GM18499 (cell line): Measurements from ENCODE around the gene MUS81.

ENCODE experiments used
- ATAC-seq: cut with Tn5 transposase; IDR thresholded peaks from one replicate; pipeline ENCODE4 v1.9.1; 2021; ENCODE audit warnings: moderate number of reproducible peaks; ENCODE audit not compliant: insufficient read depth, unreplicated experiment

Gene MUS81

GRCh38 chr11:65859095-65859811 is 980 bp upstream of the MUS81 start:
- ATAC-seq: peak; percentile 36

GRCh38 chr11:65859812-65860277 is 388 bp upstream of the MUS81 start:
- no peak for ATAC-seq

GRCh38 chr11:65861165-65861505 is 902 bp downstream of the MUS81 start:
- no peak for ATAC-seq

DNA sequence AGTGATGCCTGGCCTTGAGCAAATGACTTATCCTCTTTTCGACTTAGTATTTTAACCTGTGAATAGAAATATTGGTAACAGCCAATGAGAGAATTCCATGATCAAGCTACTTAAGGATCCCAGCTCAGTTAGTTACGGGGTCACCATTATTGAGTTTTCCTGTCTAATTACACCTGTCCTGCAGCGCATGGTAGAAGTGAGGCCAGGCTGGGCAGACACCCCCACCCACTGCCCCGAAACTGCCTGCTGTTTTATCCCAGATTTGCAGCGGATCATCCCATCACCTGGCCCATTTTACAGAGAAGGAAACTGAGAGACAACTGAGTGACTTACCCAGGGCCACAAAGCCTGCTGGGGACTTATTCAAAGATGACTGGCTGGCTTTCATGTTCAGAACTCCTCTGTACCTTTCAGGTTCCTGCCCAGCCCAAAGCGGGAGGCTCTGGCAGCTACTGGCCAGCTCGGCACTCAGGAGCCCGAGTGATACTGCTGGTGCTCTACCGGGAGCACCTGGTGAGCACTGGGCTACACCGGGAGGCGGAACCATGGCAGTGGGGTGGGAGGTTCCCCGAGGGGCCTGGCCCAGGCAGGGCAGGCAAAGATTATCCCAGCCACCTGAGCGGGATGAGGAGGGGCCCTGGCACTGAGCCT is 1.4 kb downstream of the MUS81 start:
- no peak for ATAC-seq

DNA sequence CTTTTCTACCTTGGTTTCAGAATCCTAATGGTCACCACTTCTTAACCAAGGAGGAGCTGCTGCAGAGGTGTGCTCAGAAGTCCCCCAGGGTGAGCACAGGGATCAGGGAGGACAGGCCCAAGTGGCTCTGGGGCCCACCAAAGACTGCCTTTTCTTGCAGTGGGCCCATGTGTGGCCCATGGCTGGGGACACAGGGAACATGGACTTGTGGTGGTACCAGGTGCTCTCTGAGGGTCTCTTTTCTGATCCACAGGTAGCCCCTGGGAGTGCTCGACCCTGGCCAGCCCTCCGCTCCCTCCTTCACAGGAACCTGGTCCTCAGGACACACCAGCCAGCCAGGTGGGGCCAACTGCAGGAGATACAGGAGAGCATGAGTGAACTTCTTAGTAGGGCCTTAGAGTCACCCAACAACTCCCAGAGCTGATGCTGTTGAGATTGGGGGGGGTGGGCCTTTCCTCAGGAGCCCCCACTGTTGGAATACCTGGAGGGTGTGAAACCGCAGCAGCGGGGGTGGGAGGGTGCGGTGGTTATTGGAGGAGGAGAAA is 2.0 kb downstream of the MUS81 start:
- no peak for ATAC-seq

DNA sequence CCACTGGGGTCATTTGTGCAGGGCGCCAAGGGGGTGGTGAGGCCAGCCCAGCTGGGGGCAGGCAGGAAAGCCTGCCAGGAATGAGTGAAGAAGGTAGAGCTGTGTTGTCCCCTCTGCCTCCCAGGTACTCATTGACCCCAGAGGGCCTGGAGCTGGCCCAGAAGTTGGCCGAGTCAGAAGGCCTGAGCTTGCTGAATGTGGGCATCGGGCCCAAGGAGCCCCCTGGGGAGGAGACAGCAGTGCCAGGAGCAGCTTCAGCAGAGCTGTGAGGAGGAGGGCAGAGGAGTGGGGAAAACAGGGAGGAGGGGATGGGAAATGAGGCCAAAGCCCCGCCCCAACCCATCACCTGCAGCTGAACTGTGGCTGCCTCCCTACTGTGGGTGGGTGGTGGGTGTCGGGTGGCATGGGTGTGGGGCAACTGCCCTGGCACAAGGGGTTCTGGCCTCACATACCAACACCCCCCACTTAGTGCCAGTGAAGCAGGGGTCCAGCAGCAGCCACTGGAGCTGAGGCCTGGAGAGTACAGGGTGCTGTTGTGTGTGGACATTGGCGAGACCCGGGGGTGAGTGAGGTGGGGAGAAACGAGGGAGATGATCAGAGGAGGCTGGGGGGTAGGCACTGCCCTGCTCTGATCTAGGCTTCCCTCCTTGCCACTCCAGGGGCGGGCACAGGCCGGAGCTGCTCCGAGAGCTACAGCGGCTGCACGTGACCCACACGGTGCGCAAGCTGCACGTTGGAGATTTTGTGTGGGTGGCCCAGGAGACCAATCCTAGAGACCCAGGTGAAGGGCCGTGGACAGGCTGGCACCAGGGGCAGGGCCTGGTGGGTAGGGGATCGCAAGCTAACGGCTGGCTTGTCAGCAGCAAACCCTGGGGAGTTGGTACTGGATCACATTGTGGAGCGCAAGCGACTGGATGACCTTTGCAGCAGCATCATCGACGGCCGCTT is 3.0 kb downstream of the MUS81 start:
- ATAC-seq: no peak

GRCh38 chr11:65863889-65864705 is 3.9 kb downstream of the MUS81 start:
- ATAC-seq: no peak

GRCh38 chr11:65864706-65865471 is 4.7 kb downstream of the MUS81 start:
- no peak for ATAC-seq

- no peak for ATAC-seq
Observed at GRCh38 chr11:65865550-65866172, 5.4 kb downstream of the MUS81 start.

GRCh38 chr11:65866509-65867283 is 6.5 kb downstream of the MUS81 start:
- no peak for ATAC-seq

DNA sequence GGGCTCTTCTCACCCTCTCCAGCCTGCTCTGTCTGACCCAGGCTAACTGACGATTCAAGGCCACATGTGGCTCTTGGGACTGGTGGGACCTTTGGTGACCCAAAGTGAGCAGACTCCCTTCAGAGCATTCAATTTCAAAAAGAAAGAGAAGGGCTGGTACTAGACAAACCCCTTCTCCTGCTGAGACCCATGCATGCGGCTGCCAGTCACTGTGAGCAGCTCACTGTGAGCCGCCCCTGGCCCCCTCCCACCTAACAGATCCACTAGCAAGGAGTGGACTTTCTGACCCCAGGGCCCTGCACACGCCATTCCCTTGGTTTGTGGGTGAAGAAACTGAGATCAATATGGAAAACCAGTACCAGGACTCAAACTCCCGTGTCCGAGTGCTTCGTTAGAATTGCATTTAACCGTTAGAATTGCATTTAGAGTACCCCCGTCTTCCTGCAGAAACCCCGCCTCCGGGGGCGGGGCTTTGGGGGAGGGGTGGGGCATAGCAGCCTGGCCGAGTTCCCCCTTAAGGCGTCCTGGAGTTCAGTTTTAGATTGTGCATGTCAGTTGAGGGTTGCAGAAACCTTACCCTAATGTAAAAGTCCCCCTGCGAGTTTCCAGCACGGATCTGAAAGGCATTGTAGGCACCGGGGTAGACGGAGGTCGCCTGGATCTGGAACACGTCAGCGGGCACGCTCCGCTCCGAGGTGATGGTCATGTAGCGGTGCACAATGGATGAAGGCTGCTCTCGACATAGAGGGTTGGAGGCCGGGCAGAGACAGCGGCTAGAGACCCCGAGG is 7.2 kb downstream of the MUS81 start:
- ATAC-seq: no peak

DNA sequence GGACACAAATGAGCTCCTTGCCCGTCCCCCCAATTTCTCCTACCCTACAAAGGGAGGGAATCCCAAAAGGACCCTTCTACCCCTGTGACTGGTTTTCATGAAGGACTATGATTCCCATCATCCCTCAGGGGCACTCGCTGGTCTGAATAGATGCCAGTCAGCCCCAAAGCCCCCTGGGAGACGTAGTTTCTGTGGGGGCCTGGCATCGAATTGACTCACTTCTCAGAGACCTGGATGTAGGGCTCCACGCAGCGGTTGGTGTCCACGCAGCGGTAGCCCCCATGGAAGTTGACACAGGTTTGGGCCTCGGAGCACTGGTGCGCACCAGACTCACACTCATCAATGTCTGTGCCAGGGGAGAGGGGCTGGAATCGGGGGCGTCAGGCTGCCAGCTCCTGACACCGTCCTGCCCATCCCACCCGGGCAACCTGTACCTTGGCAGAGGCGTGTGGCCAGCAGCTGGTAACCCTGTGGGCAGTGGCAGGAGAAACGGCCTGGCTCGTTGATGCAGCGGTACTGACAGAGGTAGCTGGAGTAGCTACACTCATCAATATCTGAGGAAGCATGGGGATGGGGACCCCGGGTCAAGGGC is 7.9 kb downstream of the MUS81 start:
- ATAC-seq: no peak

DNA sequence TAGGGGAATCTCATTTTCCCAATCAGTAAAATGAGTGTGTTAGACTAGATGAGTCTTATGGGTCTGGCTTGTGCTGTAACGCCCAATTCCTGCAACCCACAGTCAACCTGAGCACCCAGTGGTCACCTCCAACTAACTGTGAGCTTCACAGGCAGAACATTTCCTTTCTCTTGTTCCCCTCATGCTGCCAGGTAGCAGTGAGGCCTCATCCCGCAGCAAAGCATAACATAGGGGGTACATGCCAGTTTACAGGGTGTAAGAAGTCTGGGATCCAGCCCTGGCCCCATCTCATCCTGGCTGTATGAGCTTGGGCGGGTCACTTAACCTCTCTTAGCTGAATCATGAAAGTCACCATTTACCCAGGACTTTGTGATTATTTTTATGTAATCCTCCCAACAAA is 8.7 kb downstream of the MUS81 start:
- no peak for ATAC-seq

DNA sequence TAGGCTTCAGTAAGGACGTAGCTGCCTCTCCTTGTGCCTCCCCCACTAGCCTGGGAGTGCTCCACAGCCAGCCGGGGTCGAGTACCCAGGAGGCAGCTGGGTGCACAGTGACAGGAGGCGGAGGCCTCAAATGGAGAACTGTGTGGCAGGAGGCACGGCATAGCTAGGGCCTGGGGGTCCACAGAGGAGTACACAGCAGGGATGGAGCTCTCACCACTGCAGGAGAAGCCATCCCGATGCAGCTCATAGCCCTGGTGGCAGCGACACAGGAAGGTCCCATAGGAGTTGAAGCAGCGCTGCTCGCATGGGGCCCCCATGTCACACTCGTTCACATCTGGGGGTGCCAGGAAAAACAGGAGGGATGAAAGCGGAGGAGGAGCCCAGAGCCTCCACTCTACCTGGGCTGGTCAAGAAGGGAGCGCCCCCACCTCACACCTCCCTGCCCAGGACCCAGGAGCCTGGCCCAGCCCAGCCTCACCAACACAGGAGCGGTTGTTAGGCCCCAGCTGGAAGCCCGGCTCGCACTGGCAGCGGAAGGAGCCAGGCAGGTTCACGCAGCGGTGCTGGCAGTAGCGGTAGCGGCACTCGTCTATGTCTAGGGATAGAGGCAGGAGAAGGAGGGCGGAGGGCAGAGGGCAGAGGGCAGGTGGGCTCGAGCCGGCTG is 9.5 kb downstream of the MUS81 start:
- ATAC-seq: no peak

- ATAC-seq: no peak
Observed at GRCh38 chr11:65870307-65870658, 10.1 kb downstream of the MUS81 start.
